Right cardiac atrium (tissue), 5 donors: ENCODE measurements around the gene SLC66A3. TPM values are rescaled to one million over a fixed set of nuclear protein-coding genes. Genes with fewer than 3 reads are reported as not detected.

ENCODE experiments used
- ATAC-seq, 2 donors: fragments of 200-7000 bp; cut with Tn5 transposase; one replicate each; pipeline versions ENCODE4 v1.8.0 to v1.9.1; 2020; ENCODE audit warnings: moderate library complexity in 2 of 2, mild to moderate bottlenecking in 1 of 2
- DNase-seq, 3 donors: peaks; one replicate each; pipeline ENCODE4 v3.0.0-alpha.2; 2020
- H3K27ac ChIP-seq: one replicate; pipeline ENCODE4 v1.5.1; 2013; ENCODE audit warnings: mild to moderate bottlenecking, low read length, control low read depth, moderate library complexity
- H3K27me3 ChIP-seq: one replicate; pipeline ENCODE4 v1.6.1; 2013; ENCODE audit not compliant: control insufficient read depth, insufficient read depth
- H3K4me1 ChIP-seq: one replicate; pipeline ENCODE4 v1.6.1; 2013; ENCODE audit warnings: low read length; ENCODE audit not compliant: control insufficient read depth, insufficient read depth
- H3K4me3 ChIP-seq: one replicate; pipeline ENCODE4 v1.5.1; 2013; ENCODE audit warnings: low read length, control low read depth
- H3K9me3 ChIP-seq: one replicate; pipeline ENCODE4 v1.6.1; 2013; ENCODE audit warnings: low read length; ENCODE audit not compliant: control insufficient read depth
- WGBS: extraction: QIAGEN DNeasy Blood & Tissue Kit; methylation state at CpG from one replicate; pipeline ENCODE4 v1.1.7; 2013; 5-methylcytosine and 5-hydroxymethylcytosine counted together
- intact Hi-C, 4 donors: fragments of 100-400 bp; cut with DNase I; formaldehyde crosslinking; loops; one replicate each; pipeline versions ENCODE4 v1.11.0 to v1.14.0; 2022 to 2023
- long read RNA-seq, 4 donors: library from polyadenylated mRNA; unstranded; transcript quantifications; one replicate each; pipeline ENCODE4 v2.0.0, GENCODE V29; 2020 to 2021
- polyA plus RNA-seq: library from polyadenylated mRNA; stranded (reverse); fragments of 200-250 nt; gene quantifications from one replicate; pipeline ENCODE4 v1.2.3, GENCODE V29; 2013
- total RNA-seq, 4 donors: library from RNA; stranded (reverse); fragmentation: NEBNext Ultra II Directional; extraction: Animal tissue kit (Norgen Biotek cat#: 25700); gene quantifications; one replicate each; pipeline ENCODE4 v1.2.1, GENCODE V29; 2021
- donor health status: healthy with polysubstance abuse.
- donor health status: DM: no; HTN: yes; CAD: no.
- donor health status: DM: no; HTN: no; CAD: no.
- donor health status: DM: no; HTN: yes; CAD: no; lungs with severe emphysema.
- donor health status: DM: yes; HTN: yes; CAD: no.

SLC66A3 gene
- total RNA-seq = 10 to 100 TPM; 10.2 to 14.6 (median 12.6) TPM
- 12.2 TPM for polyA plus RNA-seq
- long read RNA-seq, donor 1, transcript PQLC3-201 (7 exons, 1,830 nt) = major isoform, 17 of 28 reads
- long read RNA-seq, donor 1, partial matches to known transcripts = 2 of 28 reads
- long read RNA-seq, donor 1, other reads (novel, unspliced or antisense) = 2 of 28 reads
- long read RNA-seq, donor 2, transcript PQLC3-201 (7 exons, 1,830 nt) = major isoform, 8 of 15 reads
- long read RNA-seq, donor 2, partial matches to known transcripts = 2 of 15 reads
- long read RNA-seq, donor 2, other reads (novel, unspliced or antisense) = 1 of 15 reads
- long read RNA-seq, donor 3, transcript PQLC3-202 (6 exons, 696 nt) = minor isoform, 5 of 67 reads
- long read RNA-seq, donor 3, transcript PQLC3-206 (8 exons, 928 nt) = minor isoform, 5 of 67 reads
- long read RNA-seq, donor 3, transcript PQLC3-201 (7 exons, 1,830 nt) = major isoform, 41 of 67 reads
- long read RNA-seq, donor 3, transcript PQLC3-204 (6 exons, 1,784 nt) = minor isoform, 7 of 67 reads
- long read RNA-seq, donor 3, partial matches to known transcripts = 4 of 67 reads
- long read RNA-seq, donor 3, other reads (novel, unspliced or antisense) = 5 of 67 reads
- long read RNA-seq, donor 4, transcript PQLC3-201 (7 exons, 1,830 nt) = major isoform, 9 of 17 reads
- long read RNA-seq, donor 4, partial matches to known transcripts = 0 of 17 reads
- long read RNA-seq, donor 4, other reads (novel, unspliced or antisense) = 2 of 17 reads

DNA sequence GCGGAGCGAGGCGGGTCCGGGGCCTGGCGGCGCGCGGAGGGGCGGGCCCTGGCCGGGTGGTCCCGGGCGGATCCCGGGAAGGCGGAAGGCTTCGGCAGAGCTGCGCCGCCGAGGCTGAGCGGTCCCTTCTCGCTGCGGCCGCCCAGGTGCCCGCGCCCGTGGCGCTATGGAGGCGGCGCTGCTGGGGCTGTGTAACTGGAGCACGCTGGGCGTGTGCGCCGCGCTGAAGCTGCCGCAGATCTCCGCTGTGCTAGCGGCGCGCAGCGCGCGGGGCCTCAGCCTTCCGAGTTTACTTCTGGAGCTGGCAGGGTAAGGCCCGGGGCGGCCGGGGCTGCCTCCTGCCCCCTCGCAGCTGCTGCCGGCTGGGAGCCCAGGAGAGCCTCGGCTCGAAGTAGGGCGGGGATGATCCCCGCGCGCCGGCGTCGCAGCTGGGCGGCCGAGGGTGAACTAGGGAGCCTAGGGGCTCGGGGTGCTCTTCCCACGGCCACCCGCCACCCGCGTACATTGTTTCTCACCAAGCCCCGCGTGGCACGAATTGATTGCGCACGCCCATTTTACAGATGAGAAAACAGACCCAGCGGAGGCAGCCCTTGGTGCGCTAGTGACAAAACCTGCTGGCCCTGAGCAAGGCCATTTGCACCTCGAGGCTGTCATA lies at the start of gene SLC66A3:
TSS of gene SLC66A3 (plus strand) at position 87 of the 655 bp plus-strand sequence. CDS start at position 167, 80 bp downstream.
- WGBS = 2% methylated on average over 71 of the region's 71 CpGs
- peak within 1 kb of the TSS; percentile 76 for H3K4me3 ChIP-seq
- H3K27me3 ChIP-seq = no peaks in the 10 kb centered on the region
- H3K27ac ChIP-seq = peak within 1 kb of the TSS; percentile 95
- intact Hi-C loops = loop anchor here in 1 of 4 donors (10.0 kb wide), 1 partner anchor 429 kb away; no protein-coding TSS in a partner anchor
- ATAC-seq (peak; percentile 89 to 94), DNase-seq (no peak)
- H3K4me1 ChIP-seq = no peaks in the 10 kb centered on the region
- H3K9me3 ChIP-seq = no peaks in the 10 kb centered on the region

- Histone ChIP-seq H3K27me3 (no peaks in the 10 kb centered on the region), H3K4me1 (no peaks in the 10 kb centered on the region), H3K9me3 (no peaks in the 10 kb centered on the region), H3K27ac (no peak overlapping the region), H3K4me3 (no peak overlapping the region)
- DNase-seq = no peak
- intact Hi-C loops = no loop called here
- ATAC-seq = no peak
- WGBS = 94% methylated on average over 2 of the region's 2 CpGs
Measured at GRCh38 chr2:11109002-11109401, 46.3 kb upstream of the SLC66A3 start.

DNA sequence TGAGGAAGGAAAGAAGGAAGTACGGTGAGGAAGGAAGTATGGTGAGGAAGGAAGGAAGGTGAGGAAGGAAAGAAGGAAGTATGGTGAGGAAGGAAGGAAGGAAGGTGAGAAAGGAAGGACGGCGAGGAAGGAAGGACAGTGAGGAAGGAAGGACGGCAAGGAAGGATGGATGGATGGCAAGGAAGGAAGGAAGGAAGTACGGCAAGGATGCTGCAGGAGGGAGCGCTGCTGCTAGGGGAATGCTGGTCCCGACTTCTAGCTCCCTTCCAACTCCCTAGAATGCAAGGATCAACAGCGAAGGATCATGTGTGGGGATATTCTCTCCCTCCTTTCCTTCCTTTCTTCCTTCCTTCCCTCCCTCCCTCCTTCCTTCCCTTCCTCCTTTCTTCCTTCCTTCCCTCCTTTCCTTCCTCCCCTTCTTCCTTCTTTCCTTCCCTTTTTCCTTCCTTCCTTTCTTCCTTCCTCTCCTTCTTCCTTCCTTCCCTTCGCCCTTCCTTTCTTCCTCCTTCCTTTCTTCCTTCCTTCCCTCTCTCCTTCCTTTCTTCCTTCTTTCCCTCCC lies 42.3 kb upstream of the SLC66A3 start:
- no peaks in the 10 kb centered on the region for H3K9me3 ChIP-seq
- 94% methylated on average over 9 of the region's 9 CpGs for WGBS
- no peak overlapping the region for H3K4me3 ChIP-seq
- no peaks in the 10 kb centered on the region for H3K4me1 ChIP-seq
- H3K27me3 ChIP-seq = no peaks in the 10 kb centered on the region
- ATAC-seq (no peak), DNase-seq (no peak)
- intact Hi-C loops = no loop called here
- H3K27ac ChIP-seq = no peak overlapping the region

DNA sequence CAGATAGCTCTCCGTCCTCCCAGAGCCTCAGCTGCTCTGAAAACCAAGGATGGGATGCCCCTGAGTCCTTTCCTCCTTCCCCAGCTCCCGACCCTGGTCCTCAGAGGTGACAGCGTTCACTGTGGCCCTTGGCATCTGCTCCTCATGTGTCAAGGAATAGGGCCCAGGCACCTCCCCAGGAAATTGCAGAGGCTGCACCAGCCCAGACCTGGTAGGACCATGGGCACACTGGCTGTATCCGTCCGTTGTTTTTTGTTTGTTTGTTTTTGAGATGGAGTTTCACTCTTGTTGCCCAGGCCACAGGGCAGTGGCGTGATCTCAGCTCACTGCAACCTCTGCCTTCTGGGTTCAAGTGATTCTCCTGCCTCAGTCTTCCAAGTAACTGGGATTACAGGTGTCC lies 37.5 kb upstream of the SLC66A3 start:
- no peaks in the 10 kb centered on the region for H3K9me3 ChIP-seq
- H3K27ac ChIP-seq = no peak overlapping the region
- WGBS = 87% methylated on average over 6 of the region's 6 CpGs
- no peak for DNase-seq
- H3K27me3 ChIP-seq = no peaks in the 10 kb centered on the region
- no peaks in the 10 kb centered on the region for H3K4me1 ChIP-seq
- no peak for ATAC-seq
- no peak overlapping the region for H3K4me3 ChIP-seq
- intact Hi-C loops = no loop called here

DNA sequence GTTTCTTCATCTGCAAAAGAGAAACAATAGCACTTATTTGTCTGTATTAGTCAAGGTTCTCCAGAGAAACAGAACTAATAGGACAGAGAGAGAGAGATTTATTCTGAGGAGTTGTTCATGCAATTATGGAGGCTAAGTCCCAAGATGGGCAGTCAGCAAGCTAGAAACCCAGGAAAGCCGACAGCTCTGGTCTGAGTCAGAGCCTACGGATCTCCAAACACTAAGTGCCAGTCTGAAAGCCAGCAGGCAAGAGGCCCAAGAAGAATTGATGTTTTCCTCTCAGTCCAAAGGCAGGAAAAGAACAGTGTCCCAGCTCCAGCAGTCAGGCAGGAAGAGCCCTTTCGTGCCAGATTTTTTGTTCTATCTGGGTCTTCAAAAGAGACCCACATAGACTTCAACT lies 36.5 kb upstream of the SLC66A3 start:
- no peaks in the 10 kb centered on the region for H3K4me1 ChIP-seq
- DNase-seq (no peak), ATAC-seq (no peak)
- intact Hi-C loops = no loop called here
- H3K27ac ChIP-seq = no peak overlapping the region
- WGBS = 58% methylated on average over 3 of the region's 3 CpGs
- H3K9me3 ChIP-seq = no peaks in the 10 kb centered on the region
- no peaks in the 10 kb centered on the region for H3K27me3 ChIP-seq
- H3K4me3 ChIP-seq = no peak overlapping the region

GRCh38 chr2:11121099-11121822 lies 34.0 kb upstream of the SLC66A3 start:
- ATAC-seq = no peak
- DNase-seq = no peak
- H3K4me1 ChIP-seq = no peaks in the 10 kb centered on the region
- no peak overlapping the region for H3K27ac ChIP-seq
- WGBS = 56% methylated on average over 8 of the region's 8 CpGs
- H3K4me3 ChIP-seq = no peak overlapping the region
- H3K27me3 ChIP-seq = no peaks in the 10 kb centered on the region
- no peaks in the 10 kb centered on the region for H3K9me3 ChIP-seq
- intact Hi-C loops = loop anchor here in 1 of 4 donors (5.0 kb wide), 1 partner anchor 289 kb away; no protein-coding TSS in a partner anchor

DNA sequence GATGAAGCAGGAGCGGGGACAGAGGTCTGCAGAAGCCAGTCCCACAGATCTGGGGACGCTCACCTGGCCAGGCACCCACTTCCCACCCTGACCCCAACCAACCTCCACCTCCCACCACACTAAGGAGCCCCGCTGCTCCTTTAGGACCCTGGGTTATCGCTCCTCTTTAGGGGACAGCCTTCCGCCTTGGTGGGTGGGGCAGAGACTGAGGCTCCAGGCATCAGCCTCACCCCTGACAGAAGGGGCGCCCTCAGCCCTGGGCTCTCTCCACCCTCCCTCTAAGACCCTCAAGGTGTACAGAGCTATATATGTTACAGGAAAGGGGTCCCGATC lies 33.5 kb upstream of the SLC66A3 start:
- ATAC-seq = no peak

GRCh38 chr2:11122380-11122779 lies 32.9 kb upstream of the SLC66A3 start:
- Histone ChIP-seq H3K27me3 (no peaks in the 10 kb centered on the region), H3K4me1 (no peaks in the 10 kb centered on the region), H3K9me3 (no peaks in the 10 kb centered on the region), H3K27ac (no peak overlapping the region), H3K4me3 (no peak overlapping the region)
- 84% methylated on average over 9 of the region's 9 CpGs for WGBS
- ATAC-seq (no peak), DNase-seq (no peak)
- intact Hi-C loops = loop anchor here in 1 of 4 donors (5.0 kb wide), 1 partner anchor 290 kb away; no protein-coding TSS in a partner anchor

More for the DNA sequence above, 33.5 kb upstream of the SLC66A3 start:
- no peak for DNase-seq
- 70% methylated on average over 7 of the region's 7 CpGs for WGBS
- Histone ChIP-seq H3K27ac (no peak overlapping the region), H3K4me1 (no peaks in the 10 kb centered on the region), H3K27me3 (no peaks in the 10 kb centered on the region), H3K4me3 (no peak overlapping the region), H3K9me3 (no peaks in the 10 kb centered on the region)
- intact Hi-C loops = loop anchor here in 1 of 4 donors (5.0 kb wide), 1 partner anchor 289 kb away; no protein-coding TSS in a partner anchor

DNA sequence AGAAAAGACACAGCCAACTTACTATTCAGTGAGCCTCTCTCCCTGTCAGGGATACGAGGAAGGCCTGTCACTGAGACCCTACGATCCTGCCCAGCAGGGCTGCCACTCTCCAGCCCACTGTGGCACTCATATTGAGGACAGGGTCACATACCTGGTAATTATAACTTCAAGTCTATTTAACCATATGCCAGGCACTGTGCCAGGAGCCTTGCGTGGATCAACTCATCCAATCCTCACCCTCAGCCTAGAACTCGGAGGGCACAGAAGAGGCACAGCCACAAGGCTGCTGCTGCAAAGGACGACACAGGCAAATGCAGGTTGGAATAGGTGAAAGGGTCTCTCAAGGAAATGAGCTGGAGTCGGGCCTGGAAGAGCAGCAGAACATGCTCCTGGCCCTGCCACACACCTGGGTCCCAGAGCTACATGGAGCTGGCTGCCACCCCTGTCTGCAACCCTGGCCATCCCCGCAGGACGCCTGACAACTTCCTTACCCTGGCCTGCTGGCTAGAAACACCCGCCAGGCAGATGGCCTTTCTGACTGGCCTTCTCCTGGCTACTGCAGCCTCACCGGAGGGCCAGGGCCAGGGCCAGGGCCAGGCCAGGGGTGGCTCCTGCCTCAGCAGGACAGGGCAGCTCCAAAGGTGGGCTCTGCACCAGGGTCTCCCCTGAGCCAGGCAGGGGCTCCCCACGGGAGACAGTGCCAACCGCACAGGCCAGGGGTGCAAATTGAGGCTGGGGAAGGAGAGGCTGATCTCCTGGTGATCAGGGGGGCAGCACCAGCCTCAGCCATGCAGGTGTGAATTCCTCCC lies 32.1 kb upstream of the SLC66A3 start:
- Histone ChIP-seq H3K27ac (no peak overlapping the region), H3K27me3 (no peaks in the 10 kb centered on the region), H3K4me1 (no peaks in the 10 kb centered on the region), H3K4me3 (no peak overlapping the region), H3K9me3 (no peaks in the 10 kb centered on the region)
- WGBS = 84% methylated on average over 12 of the region's 12 CpGs
- DNase-seq (no peak), ATAC-seq (no peak)
- intact Hi-C loops = loop anchor here in 1 of 4 donors (5.0 kb wide), 1 partner anchor 291 kb away; no protein-coding TSS in a partner anchor
